Fibroblast of mammary gland (primary cell): Measurements from ENCODE around the gene CDH11.

Experiments used
- DNase-seq: peaks from one replicate; pipeline ENCODE4 v3.0.0-alpha.2; 2010; ENCODE audit warnings: low read depth
- H3K4me3 ChIP-seq: 2 replicates; pipeline ENCODE4 v1.5.1; 2011; ENCODE audit warnings: low read depth, mild to moderate bottlenecking, low read length, moderate library complexity; ENCODE audit not compliant: control insufficient read depth
- CTCF ChIP-seq: conservative IDR thresholded peaks from 2 replicates; pipeline ENCODE4 v1.5.1; 2011; ENCODE audit warnings: low read depth, low read length, inconsistent platforms; ENCODE audit not compliant: control insufficient read depth, insufficient read depth

Gene CDH11

GRCh38 chr16:65136681-65137080 is 14.8 kb upstream of the CDH11 start:
- no peak for TF ChIP-seq CTCF
- H3K4me3 ChIP-seq = no peak overlapping the region
- DNase-seq = no peak

GRCh38 chr16:65126845-65127624 is 5.2 kb upstream of the CDH11 start:
- DNase-seq = no peak
- peak; percentile 51 for TF ChIP-seq CTCF
- H3K4me3 ChIP-seq = no peak overlapping the region

- DNase-seq = peak; percentile 54
- no peak for TF ChIP-seq CTCF
- no peak overlapping the region for H3K4me3 ChIP-seq
These were observed 4.0 kb upstream of the CDH11 start for GRCh38 chr16:65125871-65126270.

- TF ChIP-seq CTCF = no peak
- no peak overlapping the region for H3K4me3 ChIP-seq
- DNase-seq = no peak
These were observed 3.5 kb upstream of the CDH11 start for GRCh38 chr16:65125322-65125721.

GRCh38 chr16:65124596-65124995 is 2.7 kb upstream of the CDH11 start:
- H3K4me3 ChIP-seq = no peak overlapping the region
- DNase-seq = no peak
- no peak for TF ChIP-seq CTCF

- no peak for DNase-seq
- peak overlapping the region; percentile 73 for H3K4me3 ChIP-seq
- no peak for TF ChIP-seq CTCF
These were observed 2.3 kb upstream of the CDH11 start for GRCh38 chr16:65124212-65124548.

- peak overlapping the region; percentile 73 for H3K4me3 ChIP-seq
- DNase-seq = no peak
- no peak for TF ChIP-seq CTCF
These were observed 1.7 kb upstream of the CDH11 start for GRCh38 chr16:65123396-65124211.
